HL-60/S4 (cell line): Measurements from ENCODE around the gene SPATA16.

Source experiments
- in situ Hi-C: fragments of 300-500 bp; cut with MboI; formaldehyde crosslinking; loops from 2 replicates; pipeline ENCODE4 v1.14.3; 2022; ENCODE audit warnings: low sequenced_read_pairs

SPATA16 gene

GRCh38 chr3:173007079-173007723 is 133.8 kb downstream of the SPATA16 start:
- in situ Hi-C loops = no loop called here

- in situ Hi-C loops = no loop called here
These were observed 135.0 kb downstream of the SPATA16 start for GRCh38 chr3:173006006-173006405.

- in situ Hi-C loops = no loop called here
These were observed 136.4 kb downstream of the SPATA16 start for GRCh38 chr3:173004681-173005080.

- in situ Hi-C loops = no loop called here
These were observed 137.1 kb downstream of the SPATA16 start for GRCh38 chr3:173003956-173004355.

GRCh38 chr3:173003471-173003870 is 137.6 kb downstream of the SPATA16 start:
- in situ Hi-C loops = no loop called here

- in situ Hi-C loops = no loop called here
These were observed 139.4 kb downstream of the SPATA16 start for GRCh38 chr3:173001622-173002021.

GRCh38 chr3:173000553-173000952 is 140.5 kb downstream of the SPATA16 start:
- in situ Hi-C loops = no loop called here

GRCh38 chr3:172993412-172993811 is 147.6 kb downstream of the SPATA16 start:
- in situ Hi-C loops = no loop called here

- in situ Hi-C loops = no loop called here
These were observed 149.5 kb downstream of the SPATA16 start for GRCh38 chr3:172991424-172991996.

- in situ Hi-C loops = no loop called here
These were observed 151.7 kb downstream of the SPATA16 start for GRCh38 chr3:172989373-172989772.

- in situ Hi-C loops = no loop called here
These were observed 153.8 kb downstream of the SPATA16 start for GRCh38 chr3:172987273-172987672.

GRCh38 chr3:172984914-172985313 is 156.1 kb downstream of the SPATA16 start:
- in situ Hi-C loops = no loop called here

- in situ Hi-C loops = no loop called here
These were observed 158.2 kb downstream of the SPATA16 start for GRCh38 chr3:172982736-172983364.

GRCh38 chr3:172981407-172981983 is 159.5 kb downstream of the SPATA16 start:
- in situ Hi-C loops = no loop called here

- in situ Hi-C loops = no loop called here
These were observed 160.2 kb downstream of the SPATA16 start for GRCh38 chr3:172980849-172981248.

GRCh38 chr3:172977696-172978095 is 163.3 kb downstream of the SPATA16 start:
- in situ Hi-C loops = no loop called here

- in situ Hi-C loops = no loop called here
These were observed 166.1 kb downstream of the SPATA16 start for GRCh38 chr3:172974969-172975368.

GRCh38 chr3:172973799-172974198 is 167.2 kb downstream of the SPATA16 start:
- in situ Hi-C loops = no loop called here

GRCh38 chr3:172972717-172973116 is 168.3 kb downstream of the SPATA16 start:
- in situ Hi-C loops = no loop called here

- in situ Hi-C loops = no loop called here
These were observed 169.0 kb downstream of the SPATA16 start for GRCh38 chr3:172972067-172972466.

GRCh38 chr3:172968646-172969045 is 172.4 kb downstream of the SPATA16 start:
- in situ Hi-C loops = no loop called here

GRCh38 chr3:172965256-172965655 is 175.8 kb downstream of the SPATA16 start:
- in situ Hi-C loops = no loop called here
